HCT116 (cell line): Measurements from ENCODE around the gene ERCC4. TPM values are rescaled to one million over a fixed set of nuclear protein-coding genes. Genes with fewer than 3 reads are reported as not detected.

Source experiments
- ATAC-seq: fragments of 200-7000 bp; cut with Tn5 transposase; 2 replicates; pipeline ENCODE4 v1.9.1; 2020; ENCODE audit warnings: mild to moderate bottlenecking, moderate library complexity
- BruUV-seq: library from RNA; stranded (reverse); fragments of 400-500 nt; replicated peaks from 2 replicates; lab custom pipeline; 2021; lab: Mats Ljungman, UMichigan
- CTCF ChIA-PET: fragments of 300-600 bp; sonication (Branson Sonifier 250); formaldehyde crosslinking; loops from one replicate; lab custom pipeline; 2021; ENCODE audit warnings: antibody characterized with exemption; lab: Charles Lee
- POLR2A ChIA-PET: fragments of 300-600, 350-600 bp; sonication (Branson Sonifier 250); formaldehyde crosslinking; loops from one replicate; lab custom pipeline; 2021; ENCODE audit warnings: antibody characterized with exemption; lab: Charles Lee
- RAD21 ChIA-PET, 2 experiments: fragments of 300-600 bp; sonication (Branson Sonifier 250); formaldehyde crosslinking; loops; one replicate each; lab custom pipeline; 2023; ENCODE audit warnings: low total read pairs in 2 of 2; ENCODE audit not compliant: uncharacterized antibody in 2 of 2, unreplicated experiment in 2 of 2, low non-redundant PET in 1 of 2; lab: Charles Lee
- DNase-seq: peaks from one replicate; pipeline ENCODE4 v3.0.0-alpha.2; 2010; ENCODE audit warnings: low read depth, low spot score
- H2AFZ ChIP-seq: fragments of 200-600 bp; shearing (Covaris generic), sonication (generic); 2 replicates; pipeline ENCODE4 v1.6.1; 2017; ENCODE audit warnings: low read depth, mixed run types, mixed read lengths, antibody characterized with exemption, low read length; ENCODE audit not compliant: poor library complexity, severe bottlenecking
- H3K27ac ChIP-seq: 2 replicates; pipeline ENCODE4 v1.5.1; 2012; ENCODE audit warnings: low read depth, low read length
- H3K27me3 ChIP-seq: fragments of 200-600 bp; sonication (generic); 2 replicates; pipeline ENCODE4 v1.6.1; 2016; ENCODE audit warnings: mixed run types, low read length, mixed read lengths; ENCODE audit not compliant: insufficient read depth
- H3K36me3 ChIP-seq, 2 experiments: fragments of 200-500 bp in 1 of 2; fragments of 200-600 bp in 1 of 2; sonication (Bioruptor generic) in 1 of 2; sonication (generic) in 1 of 2; 2 replicates each; pipeline versions ENCODE4 v1.5.1 to v1.6.1; 2014 to 2016; ENCODE audit warnings: low read length in 2 of 2, inconsistent platforms in 1 of 2, mixed read lengths in 1 of 2, mixed run types in 1 of 2; ENCODE audit not compliant: insufficient read depth in 2 of 2, control insufficient read depth in 1 of 2
- H3K4me1 ChIP-seq, 2 experiments: fragments of 200-600 bp in 1 of 2; sonication (generic) in 1 of 2; 2 replicates each; pipeline versions ENCODE4 v1.5.1 to v1.6.1; 2012 to 2017; ENCODE audit warnings: low read length in 2 of 2, inconsistent platforms in 1 of 2, mild to moderate bottlenecking in 1 of 2, mixed read lengths in 1 of 2, mixed run types in 1 of 2, moderate library complexity in 1 of 2; ENCODE audit not compliant: insufficient read depth in 2 of 2, control insufficient read depth in 1 of 2
- H3K4me2 ChIP-seq: fragments of 200-600 bp; sonication (generic); 2 replicates; pipeline ENCODE4 v1.6.1; 2017; ENCODE audit warnings: mixed run types, low read length, mixed read lengths
- H3K4me3 ChIP-seq, 2 experiments: fragments of 200-600 bp in 1 of 2; sonication (generic) in 1 of 2; replicated peaks in 1 of 2; 2 replicates each; pipeline ENCODE4 v1.5.1; 2011 to 2016; ENCODE audit warnings: low read length in 2 of 2, control low read depth in 1 of 2, low read depth in 1 of 2, mild to moderate bottlenecking in 1 of 2, mixed read lengths in 1 of 2, mixed run types in 1 of 2
- H3K79me2 ChIP-seq: fragments of 200-600 bp; sonication (generic); 2 replicates; pipeline ENCODE4 v1.6.1; 2017; ENCODE audit warnings: mild to moderate bottlenecking, mixed run types, low read length, moderate library complexity, mixed read lengths; ENCODE audit not compliant: insufficient read depth
- H3K9ac ChIP-seq: fragments of 200-600 bp; sonication (generic); 2 replicates; pipeline ENCODE4 v1.6.1; 2016; ENCODE audit warnings: low read length, mixed read lengths
- H3K9me2 ChIP-seq: fragments of 200-600 bp; sonication (generic), shearing (Covaris generic); 2 replicates; pipeline ENCODE4 v1.6.1; 2017; ENCODE audit warnings: mixed run types, mild to moderate bottlenecking, moderate library complexity; ENCODE audit not compliant: insufficient read depth
- H3K9me3 ChIP-seq, 2 experiments: fragments of 200-500 bp in 1 of 2; fragments of 200-600 bp in 1 of 2; sonication (Bioruptor generic) in 1 of 2; sonication (generic) in 1 of 2; 2 replicates each; pipeline ENCODE4 v1.6.1; 2014 to 2017; ENCODE audit warnings: low read length in 2 of 2, mixed read lengths in 2 of 2, inconsistent platforms in 1 of 2, low read depth in 1 of 2, mild to moderate bottlenecking in 1 of 2, mixed run types in 1 of 2, moderate library complexity in 1 of 2; ENCODE audit not compliant: control insufficient read depth in 1 of 2, insufficient read depth in 1 of 2
- H4K20me1 ChIP-seq: fragments of 200-600 bp; sonication (generic), shearing (Covaris generic); 2 replicates; pipeline ENCODE4 v1.6.1; 2017; ENCODE audit warnings: mixed run types, mild to moderate bottlenecking, moderate library complexity; ENCODE audit not compliant: insufficient read depth
- EGR1 ChIP-seq: IDR thresholded peaks from 2 replicates; pipeline ENCODE4 v1.6.1; 2012; ENCODE audit warnings: low read depth
- ELF1 ChIP-seq: IDR thresholded peaks from 2 replicates; pipeline ENCODE4 v1.6.1; 2012; ENCODE audit warnings: low read depth, borderline replicate concordance
- EZH2 ChIP-seq: fragments of 200-600 bp; sonication (generic); IDR thresholded peaks from 2 replicates; pipeline ENCODE4 v1.6.1; 2017; ENCODE audit warnings: antibody characterized with exemption, mixed run types
- EZH2phosphoT487 ChIP-seq: fragments of 200-600 bp; IDR thresholded peaks from 2 replicates; pipeline ENCODE4 v1.6.1; 2018; ENCODE audit warnings: antibody characterized with exemption, borderline replicate concordance
- FOSL1 ChIP-seq: IDR thresholded peaks from 2 replicates; pipeline ENCODE4 v1.6.1; 2012; ENCODE audit warnings: low read depth
- POLR2AphosphoS5 ChIP-seq: IDR thresholded peaks from 2 replicates; pipeline ENCODE4 v1.6.1; 2011; ENCODE audit warnings: mild to moderate bottlenecking, low read depth, low read length, moderate library complexity
- RAD21 ChIP-seq: IDR thresholded peaks from 2 replicates; pipeline ENCODE4 v1.6.1; 2012; ENCODE audit warnings: low read depth, mild to moderate bottlenecking
- SP1 ChIP-seq: IDR thresholded peaks from 2 replicates; pipeline ENCODE4 v1.6.1; 2012; ENCODE audit warnings: low read depth
- SRF ChIP-seq: IDR thresholded peaks from 2 replicates; pipeline ENCODE4 v1.6.1; 2012; ENCODE audit warnings: low read depth
- TCF7L2 ChIP-seq: IDR thresholded peaks from 2 replicates; pipeline ENCODE4 v1.7.0; 2011; ENCODE audit warnings: borderline replicate concordance, inconsistent platforms; ENCODE audit not compliant: insufficient read depth, insufficient read length; ENCODE audit errors: extremely low read depth
- YY1 ChIP-seq: IDR thresholded peaks from 2 replicates; pipeline ENCODE4 v1.6.1; 2011; ENCODE audit warnings: low read length, low read depth, moderate library complexity, mild to moderate bottlenecking; ENCODE audit not compliant: insufficient replicate concordance; ENCODE audit errors: extremely low read depth
- ZBTB33 ChIP-seq: IDR thresholded peaks from 2 replicates; pipeline ENCODE4 v1.6.1; 2011; ENCODE audit warnings: mild to moderate bottlenecking, low read length, moderate library complexity; ENCODE audit not compliant: insufficient replicate concordance; ENCODE audit errors: extremely low read depth
- ZFX ChIP-seq: fragments of 450-650 bp; IDR thresholded peaks from 2 replicates; pipeline ENCODE4 v1.6.1; 2017
- intact Hi-C: fragments of 100-400 bp; cut with micrococcal nuclease; formaldehyde crosslinking; loops from 2 replicates; pipeline ENCODE4 v1.10.0; 2022
- total RNA-seq: library from RNA; stranded (reverse); gene quantifications from one replicate; pipeline ENCODE4 v1.2.1, GENCODE V29; 2021; ENCODE audit not compliant: unreplicated experiment
- TF ChIP-seq, protein P1 (sequence below): IDR thresholded peaks from 2 replicates; pipeline ENCODE4 v1.6.1; 2012

The ERCC4 gene
- total RNA-seq, 1 experiment from 2014 or later = 10.4 TPM

DNA sequence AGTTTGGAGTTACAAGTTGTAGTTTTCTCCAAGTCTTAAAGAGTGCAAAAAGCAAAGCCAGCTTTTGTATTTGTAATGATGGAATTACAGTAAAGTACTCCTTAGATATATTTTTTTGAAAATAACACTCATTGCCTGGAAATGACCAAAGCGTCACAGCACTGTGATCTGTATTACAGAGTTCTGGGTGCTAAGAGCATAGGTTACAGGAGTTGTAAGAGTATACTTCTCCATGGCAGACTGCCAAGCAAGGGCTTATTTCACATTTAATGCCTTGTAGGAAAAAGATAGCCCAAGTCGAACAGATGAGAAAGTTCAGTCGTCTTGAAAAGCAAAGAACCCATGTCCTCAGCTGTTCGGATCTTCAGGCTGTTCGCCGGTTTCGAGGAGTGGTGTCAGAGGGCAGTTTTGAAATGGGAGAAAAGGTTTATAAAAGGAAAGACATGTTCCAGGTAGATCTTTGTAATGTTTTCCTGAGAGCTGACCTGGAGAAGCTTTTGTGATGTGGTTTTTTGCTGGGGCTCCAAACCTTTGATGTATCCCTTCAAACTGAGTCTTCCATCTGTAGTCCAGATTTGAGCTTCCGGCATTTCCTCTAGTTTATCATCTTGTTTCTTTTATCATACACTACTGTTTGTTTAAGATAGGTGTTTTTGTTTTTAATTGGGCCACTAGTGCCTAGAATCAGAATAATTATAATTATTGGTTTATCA is 41.3 kb downstream of the ERCC4 start:
- no peak for ATAC-seq
- no peaks in the 10 kb centered on the region for H4K20me1 ChIP-seq
- no peak overlapping the region for H3K27ac ChIP-seq
- POLR2A ChIA-PET = no interaction called here
- H3K79me2 ChIP-seq = no peaks in the 10 kb centered on the region
- BruUV-seq = no TSS peak
- H2AFZ ChIP-seq = peak overlapping the region; percentile 23
- H3K4me3 ChIP-seq = no peak overlapping the region
- H3K4me1 ChIP-seq = peaks cover 39 to 44% of the 10 kb centered on the region in 2 experiments
- no peaks in the 10 kb centered on the region for H3K27me3 ChIP-seq
- H3K9me3 ChIP-seq = no peaks in the 10 kb centered on the region
- CTCF ChIA-PET = interaction anchor here (1.6 kb wide), 1 partner anchor 42 kb away, joined by 4 read pairs; the partner anchor contains the start of gene ERCC4
- intact Hi-C loops = no loop called here
- no peaks in the 10 kb centered on the region for H3K36me3 ChIP-seq
- RAD21 ChIA-PET = no interaction called here
- no peak for DNase-seq
- H3K4me2 ChIP-seq = peak overlapping the region; percentile 21; the same call in 1 of the 2 replicates
- TF ChIP-seq, protein P1, sequence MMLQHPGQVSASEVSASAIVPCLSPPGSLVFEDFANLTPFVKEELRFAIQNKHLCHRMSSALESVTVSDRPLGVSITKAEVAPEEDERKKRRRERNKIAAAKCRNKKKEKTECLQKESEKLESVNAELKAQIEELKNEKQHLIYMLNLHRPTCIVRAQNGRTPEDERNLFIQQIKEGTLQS = no peak
- TF ChIP-seq TCF7L2 = peak; percentile 79
- H3K9me2 ChIP-seq = no peaks in the 10 kb centered on the region
- H3K9ac ChIP-seq = no peak overlapping the region

GRCh38 chr16:13962232-13962631 is 42.3 kb downstream of the ERCC4 start:
- Histone ChIP-seq H3K4me1 (peaks cover 29 to 35% of the 10 kb centered on the region in 2 experiments), H3K4me2 (no peak overlapping the region), H2AFZ (no peak overlapping the region), H3K79me2 (no peaks in the 10 kb centered on the region), H3K27ac (no peak overlapping the region), H3K27me3 (no peaks in the 10 kb centered on the region), H3K4me3 (no peak overlapping the region), H3K9me2 (no peaks in the 10 kb centered on the region), H4K20me1 (no peaks in the 10 kb centered on the region), H3K9me3 (no peaks in the 10 kb centered on the region), H3K9ac (no peak overlapping the region), H3K36me3 (no peaks in the 10 kb centered on the region)
- POLR2A ChIA-PET = no interaction called here
- DNase-seq = no peak
- intact Hi-C loops = no loop called here
- ATAC-seq = no peak
- CTCF ChIA-PET = no interaction called here
- RAD21 ChIA-PET = no interaction called here
- no TSS peak for BruUV-seq
- TF ChIP-seq TCF7L2 (no peak), POLR2AphosphoS5 (no peak), EZH2phosphoT487 (no peak), YY1 (no peak), SRF (no peak), SP1 (no peak), ZFX (no peak), FOSL1 (no peak), ZBTB33 (no peak), EGR1 (no peak), RAD21 (no peak), ELF1 (no peak), EZH2 (no peak)
- TF ChIP-seq, protein P1 = no peak
